Fibroblast of skin of left quadriceps (primary cell): ENCODE data around the gene B4GALT5.
"Not testable (repeated sequence)": the region's sequence is repeated elsewhere in the genome, so short reads cannot be mapped to it uniquely, and the experiment has no call there.

Experiments
- DNase-seq, 2 experiments: peaks; one replicate each; pipeline ENCODE4 v3.0.0-alpha.2; 2013; ENCODE audit warnings: low read depth in 2 of 2

B4GALT5 gene

GRCh38 chr20:49628280-49628679 lies 85.4 kb downstream of the B4GALT5 start:
- DNase-seq = not testable (repeated sequence)

GRCh38 chr20:49627329-49627761 lies 86.3 kb downstream of the B4GALT5 start:
- no peak for DNase-seq

GRCh38 chr20:49624988-49625387 lies 88.7 kb downstream of the B4GALT5 start:
- DNase-seq = not testable (repeated sequence)

GRCh38 chr20:49624317-49624716 lies 89.4 kb downstream of the B4GALT5 start:
- no peak for DNase-seq

GRCh38 chr20:49622243-49622642 lies 91.4 kb downstream of the B4GALT5 start:
- DNase-seq = no peak

- no peak for DNase-seq
These were observed 93.1 kb downstream of the B4GALT5 start for GRCh38 chr20:49620364-49621240.

GRCh38 chr20:49619113-49620048 lies 94.3 kb downstream of the B4GALT5 start:
- no peak for DNase-seq

- DNase-seq = no peak
These were observed 95.4 kb downstream of the B4GALT5 start for GRCh38 chr20:49618289-49618688.

- not testable (repeated sequence) for DNase-seq
These were observed 96.3 kb downstream of the B4GALT5 start for GRCh38 chr20:49617394-49617793.

GRCh38 chr20:49616154-49617007 lies 97.3 kb downstream of the B4GALT5 start:
- DNase-seq = no peak

- no peak for DNase-seq
These were observed 98.1 kb downstream of the B4GALT5 start for GRCh38 chr20:49615401-49616153.

GRCh38 chr20:49615051-49615400 lies 98.7 kb downstream of the B4GALT5 start:
- not testable (repeated sequence) for DNase-seq

- no peak for DNase-seq
These were observed 99.2 kb downstream of the B4GALT5 start for GRCh38 chr20:49614338-49615050.

- DNase-seq = no peak
These were observed 101.4 kb downstream of the B4GALT5 start for GRCh38 chr20:49612127-49612738.

- not testable (repeated sequence) for DNase-seq
These were observed 102.0 kb downstream of the B4GALT5 start for GRCh38 chr20:49611539-49612126.

- DNase-seq = no peak
These were observed 102.8 kb downstream of the B4GALT5 start for GRCh38 chr20:49610691-49611538.

- no peak for DNase-seq
These were observed 104.7 kb downstream of the B4GALT5 start for GRCh38 chr20:49608752-49609670.
